Measurements from ENCODE around the gene KCNG2. TPM values are rescaled to one million over a fixed set of nuclear protein-coding genes. Genes with fewer than 3 reads are reported as not detected.
"Not testable (repeated sequence)": the region's sequence is repeated elsewhere in the genome, so short reads cannot be mapped to it uniquely, and the experiment has no call there.

KCNG2 gene
- total RNA-seq, 4 donors from 2014 or later, result 0.55 TPM; not detected in 3

GRCh38 chr18:79862562-79862961 is 64.8 kb downstream of the KCNG2 start:
- no peak overlapping the region for H3K27ac ChIP-seq
- TF ChIP-seq, protein P1, sequence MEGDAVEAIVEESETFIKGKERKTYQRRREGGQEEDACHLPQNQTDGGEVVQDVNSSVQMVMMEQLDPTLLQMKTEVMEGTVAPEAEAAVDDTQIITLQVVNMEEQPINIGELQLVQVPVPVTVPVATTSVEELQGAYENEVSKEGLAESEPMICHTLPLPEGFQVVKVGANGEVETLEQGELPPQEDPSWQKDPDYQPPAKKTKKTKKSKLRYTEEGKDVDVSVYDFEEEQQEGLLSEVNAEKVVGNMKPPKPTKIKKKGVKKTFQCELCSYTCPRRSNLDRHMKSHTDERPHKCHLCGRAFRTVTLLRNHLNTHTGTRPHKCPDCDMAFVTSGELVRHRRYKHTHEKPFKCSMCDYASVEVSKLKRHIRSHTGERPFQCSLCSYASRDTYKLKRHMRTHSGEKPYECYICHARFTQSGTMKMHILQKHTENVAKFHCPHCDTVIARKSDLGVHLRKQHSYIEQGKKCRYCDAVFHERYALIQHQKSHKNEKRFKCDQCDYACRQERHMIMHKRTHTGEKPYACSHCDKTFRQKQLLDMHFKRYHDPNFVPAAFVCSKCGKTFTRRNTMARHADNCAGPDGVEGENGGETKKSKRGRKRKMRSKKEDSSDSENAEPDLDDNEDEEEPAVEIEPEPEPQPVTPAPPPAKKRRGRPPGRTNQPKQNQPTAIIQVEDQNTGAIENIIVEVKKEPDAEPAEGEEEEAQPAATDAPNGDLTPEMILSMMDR (IDR thresholded peaks at IDR 0.05 in 4 of 5, conservative IDR thresholded peaks at IDR 0.05 in 1 of 5), result no peak
- no peak for TF ChIP-seq POLR2A (IDR thresholded peaks at IDR 0.05)
- no peak overlapping the region for H3K4me3 ChIP-seq
- no peaks in the 10 kb centered on the region for H3K4me1 ChIP-seq
- intact Hi-C loops (cut with DNase I; ENCODE audit: low total_unique reads) (no loop called here), in situ Hi-C loops (cut with MboI; ENCODE audit: low sequenced_read_pairs in 4 of 4) (no loop called here)
- no peaks in the 10 kb centered on the region for H3K36me3 ChIP-seq
- H3K27me3 ChIP-seq, result peaks cover 0 to 18% (median 6%) of the 10 kb centered on the region in 3 donors
- ATAC-seq (no peak), DNase-seq (no peak)
- no peaks in the 10 kb centered on the region for H3K9me3 ChIP-seq

- TF ChIP-seq POLR2A (IDR thresholded peaks at IDR 0.05), result no peak
- TF ChIP-seq, protein P1 (IDR thresholded peaks at IDR 0.05 in 4 of 5, conservative IDR thresholded peaks at IDR 0.05 in 1 of 5), result no peak
- Histone ChIP-seq H3K27ac (no peak overlapping the region), H3K9me3 (no peaks in the 10 kb centered on the region), H3K4me1 (no peaks in the 10 kb centered on the region), H3K36me3 (no peaks in the 10 kb centered on the region), H3K4me3 (no peak overlapping the region), H3K27me3 (peaks cover 0 to 11% (median 6%) of the 10 kb centered on the region in 3 donors)
- intact Hi-C loops (cut with DNase I; ENCODE audit: low total_unique reads) (no loop called here), in situ Hi-C loops (cut with MboI; ENCODE audit: low sequenced_read_pairs in 4 of 4) (no loop called here)
- ATAC-seq (no peak), DNase-seq (no peak)
Measured at GRCh38 chr18:79863161-79864005, 65.6 kb downstream of the KCNG2 start.

DNA sequence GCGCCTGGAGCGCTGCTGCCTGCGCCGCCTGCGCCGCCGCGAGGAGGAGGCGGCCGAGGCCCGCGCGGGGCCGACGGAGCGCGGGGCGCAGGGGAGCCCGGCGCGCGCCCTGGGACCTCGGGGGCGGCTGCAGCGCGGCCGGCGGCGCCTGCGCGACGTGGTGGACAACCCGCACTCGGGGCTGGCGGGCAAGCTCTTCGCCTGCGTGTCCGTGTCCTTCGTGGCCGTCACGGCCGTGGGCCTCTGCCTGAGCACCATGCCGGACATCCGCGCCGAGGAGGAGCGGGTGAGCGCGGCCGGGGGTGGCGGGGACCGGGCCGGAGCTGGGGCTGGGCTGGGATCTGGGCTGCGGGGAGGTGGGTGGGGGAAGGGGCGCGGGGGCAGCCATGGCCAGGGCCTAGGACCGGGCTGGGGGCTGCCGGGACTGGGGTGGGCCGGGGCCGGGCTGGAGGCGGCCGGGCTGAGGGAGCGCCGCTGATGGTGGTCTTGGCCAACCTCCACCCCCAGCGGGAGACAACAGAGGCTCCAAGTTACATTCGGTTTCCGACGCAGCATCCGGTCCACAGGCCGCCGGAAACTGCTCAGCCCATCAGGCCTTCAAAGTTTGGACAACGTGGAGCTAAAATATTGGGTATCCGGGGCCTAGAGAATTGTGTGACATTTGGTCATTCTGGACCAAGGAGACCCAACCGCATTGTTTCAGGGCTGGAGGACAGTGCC is 66.4 kb downstream of the KCNG2 start:
- intact Hi-C loops (cut with DNase I; ENCODE audit: low total_unique reads) (no loop called here), in situ Hi-C loops (cut with MboI; ENCODE audit: low sequenced_read_pairs in 4 of 4) (no loop called here)
- Histone ChIP-seq H3K4me1 (no peaks in the 10 kb centered on the region), H3K36me3 (no peaks in the 10 kb centered on the region), H3K9me3 (no peaks in the 10 kb centered on the region), H3K27me3 (peaks cover 0 to 5% (median 2%) of the 10 kb centered on the region in 3 donors), H3K4me3 (no peak overlapping the region), H3K27ac (no peak overlapping the region)
- no peak for DNase-seq
- no peak for ATAC-seq
- no peak for TF ChIP-seq POLR2A (IDR thresholded peaks at IDR 0.05)
- TF ChIP-seq, protein P1 (IDR thresholded peaks at IDR 0.05 in 4 of 5, conservative IDR thresholded peaks at IDR 0.05 in 1 of 5), result no peak

- H3K27me3 ChIP-seq; in situ Hi-C loops (cut with MboI; ENCODE audit: low sequenced_read_pairs in 4 of 4); DNase-seq; H3K4me3 ChIP-seq; H3K4me1 ChIP-seq; intact Hi-C loops (cut with DNase I; ENCODE audit: low total_unique reads); H3K9me3 ChIP-seq; H3K36me3 ChIP-seq; H3K27ac ChIP-seq; ATAC-seq: not testable (repeated sequence)
Measured at GRCh38 chr18:79864955-79865354, 67.2 kb downstream of the KCNG2 start.

DNA sequence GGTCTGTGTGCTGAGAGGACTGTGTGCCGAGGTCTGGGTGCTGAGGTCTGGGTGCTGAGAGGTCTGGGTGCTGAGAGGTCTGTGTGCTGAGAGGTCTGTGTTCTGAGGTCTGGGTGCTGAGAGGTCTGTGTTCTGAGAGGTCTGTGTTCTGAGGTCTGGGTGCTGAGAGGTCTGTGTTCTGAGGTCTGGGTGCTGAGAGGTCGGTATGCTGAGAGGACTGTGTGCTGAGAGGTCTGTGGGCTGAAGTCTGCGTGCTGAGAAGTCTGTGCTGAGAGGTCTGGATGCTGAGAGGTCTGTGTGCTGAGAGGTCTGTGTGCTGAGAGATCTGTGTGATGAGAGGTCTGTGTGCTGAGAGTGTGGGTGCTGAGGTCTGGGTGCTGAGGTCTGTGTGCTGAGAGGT is 68.2 kb downstream of the KCNG2 start:
- H3K27ac ChIP-seq; DNase-seq; H3K9me3 ChIP-seq; H3K36me3 ChIP-seq; H3K27me3 ChIP-seq; H3K4me1 ChIP-seq; H3K4me3 ChIP-seq; in situ Hi-C loops (cut with MboI; ENCODE audit: low sequenced_read_pairs in 4 of 4); ATAC-seq; intact Hi-C loops (cut with DNase I; ENCODE audit: low total_unique reads): not testable (repeated sequence)
